Bone marrow (tissue), 2 donors: ENCODE data around the gene ARHGAP31.

Experiments
- DNase-seq, 2 donors: peaks; one replicate each; lab custom pipeline; 2025; lab: John Stamatoyannopoulos, UW

ARHGAP31 gene

DNA sequence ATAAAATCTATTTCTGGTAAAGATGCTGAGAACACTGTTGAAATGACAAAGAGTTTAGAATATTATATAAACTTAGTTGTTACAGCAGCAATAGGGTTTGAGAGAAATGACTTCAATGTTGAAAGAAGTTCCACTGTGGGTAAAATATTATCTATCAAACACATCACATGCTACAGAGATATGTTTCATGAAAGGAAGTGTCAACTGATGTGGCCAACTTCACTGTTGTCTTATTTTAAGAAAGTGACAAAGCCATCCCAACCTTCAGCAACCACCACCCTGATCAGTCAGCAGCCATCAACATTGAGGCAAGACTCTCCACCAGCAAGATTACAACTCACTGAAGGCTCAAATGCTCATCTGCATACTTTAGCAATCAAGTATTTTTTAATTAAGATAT, 149.0 kb downstream of the ARHGAP31 start:
- DNase-seq: no peak

DNA sequence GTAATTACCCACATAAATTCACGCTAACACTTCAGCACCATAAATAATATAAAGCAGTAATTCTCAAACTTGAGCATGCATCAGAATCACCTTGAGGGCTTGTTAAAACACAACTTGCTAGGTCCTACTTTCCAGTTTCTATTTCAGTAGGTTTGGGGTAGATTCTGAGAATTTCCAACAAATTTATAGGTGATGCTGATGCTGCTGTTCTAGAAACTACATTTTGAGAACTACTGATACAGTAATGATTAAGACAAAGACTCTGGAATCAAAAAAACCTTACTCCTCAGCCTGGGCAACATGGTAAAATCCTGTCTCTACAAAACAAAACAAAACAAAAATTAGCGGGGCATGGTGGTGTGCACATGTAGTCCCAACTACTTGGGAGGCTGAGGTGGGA, 150.4 kb downstream of the ARHGAP31 start:
- DNase-seq: no peak

GRCh38 chr3:119453822-119454221, 159.6 kb downstream of the ARHGAP31 start:
- no peak for DNase-seq

DNA sequence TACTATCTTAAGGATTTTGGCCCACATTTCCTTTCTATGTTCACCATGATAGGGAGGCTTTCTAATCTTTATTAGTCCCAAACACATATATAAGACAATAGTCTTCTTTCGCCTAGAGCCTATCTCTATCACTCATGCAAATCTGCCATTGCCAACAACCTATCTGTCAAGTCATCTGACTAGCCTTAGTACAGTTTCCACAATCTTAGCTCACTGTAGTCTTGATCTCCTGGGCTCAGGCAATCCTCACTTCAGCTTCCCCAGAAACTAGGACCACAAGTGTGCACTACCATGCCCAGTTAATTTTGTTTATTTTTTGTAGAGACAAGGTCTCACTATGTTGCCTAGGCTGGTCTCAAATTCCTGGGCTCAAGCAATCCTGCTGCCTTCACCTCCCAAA, 162.3 kb downstream of the ARHGAP31 start:
- no peak for DNase-seq

DNA sequence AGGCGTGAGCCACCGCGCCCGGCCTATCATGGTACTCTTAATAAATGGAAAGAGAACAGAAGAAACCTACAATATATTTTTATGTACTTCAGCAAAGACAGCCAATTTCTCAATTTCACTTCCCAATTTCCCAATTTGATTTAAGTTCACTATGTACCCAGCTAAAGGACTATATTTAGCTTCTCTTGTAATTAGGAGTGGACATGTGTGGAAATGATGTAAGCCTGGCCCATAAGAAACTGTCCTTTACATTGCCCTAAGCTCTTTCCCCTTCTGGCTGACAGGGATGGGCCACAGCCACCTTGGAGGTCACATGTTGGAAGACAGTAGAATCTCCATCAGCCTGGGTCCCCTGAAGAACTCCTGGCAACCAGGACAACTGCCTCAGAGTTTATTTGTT, 163.1 kb downstream of the ARHGAP31 start:
- DNase-seq: no peak

- peak; percentile 96 to 97 for DNase-seq
Observed at GRCh38 chr3:119463171-119464169, 169.3 kb downstream of the ARHGAP31 start, which contains the start of gene TMEM39A. Gene TMEM39A (minus strand): TSS chr3:119463615. CDS start chr3:119462074, 1,541 bp downstream.

GRCh38 chr3:119468041-119468440, 173.9 kb downstream of the ARHGAP31 start:
- DNase-seq: peak in 1 of 2 donors; percentile 0

DNA sequence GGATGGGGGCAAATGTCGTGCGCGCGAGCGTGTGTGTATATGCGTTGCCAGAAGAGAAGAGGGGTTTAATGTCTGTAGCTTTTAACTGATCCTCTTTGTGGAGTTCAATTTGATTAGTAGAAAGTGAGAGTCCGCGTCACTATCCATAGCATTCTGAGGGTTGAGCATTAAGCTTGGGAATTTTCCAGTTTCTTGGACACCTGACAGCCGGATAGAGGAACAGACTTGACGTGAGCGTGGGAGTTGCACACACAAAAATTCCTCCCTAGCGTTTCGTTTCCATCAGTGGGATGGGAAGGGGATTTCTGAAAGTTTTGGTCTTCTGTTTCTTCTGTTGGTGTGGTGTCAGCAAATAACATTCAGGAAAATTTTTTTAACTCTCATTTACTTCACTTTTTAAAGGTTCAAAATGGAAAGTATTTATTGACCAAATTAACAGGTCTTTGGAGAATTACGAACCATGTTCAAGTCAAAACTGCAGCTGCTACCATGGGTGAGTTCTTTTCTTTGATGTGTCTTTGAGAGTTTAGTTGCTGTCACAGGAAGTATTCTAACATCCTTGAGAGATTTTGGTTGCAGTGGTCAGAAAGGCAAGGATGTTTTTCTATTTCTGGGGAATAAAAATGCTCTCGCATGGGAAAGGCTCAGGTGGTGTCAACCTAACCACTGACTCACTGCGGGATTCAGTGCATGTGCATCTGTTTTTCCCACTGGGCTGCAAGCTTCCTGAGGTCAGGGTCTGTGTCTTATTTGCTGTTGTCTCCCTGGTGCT, 175.4 kb downstream of the ARHGAP31 start:
- no peak for DNase-seq
